PC-9 (cell line): Measurements from ENCODE around the gene GATC. TPM values are rescaled to one million over a fixed set of nuclear protein-coding genes. Genes with fewer than 3 reads are reported as not detected.

ENCODE experiments used
- BruUV-seq: library from RNA; stranded (reverse); fragments of 400-500 nt; replicated peaks from 2 replicates; lab custom pipeline; 2021; lab: Mats Ljungman, UMichigan
- CTCF ChIA-PET: fragments of 300-600 bp; sonication (Branson Sonifier 250); formaldehyde crosslinking; loops from one replicate; lab custom pipeline; 2022; ENCODE audit warnings: antibody characterized with exemption; lab: Charles Lee
- POLR2A ChIA-PET: fragments of 300-600 bp; sonication (Branson Sonifier 250); formaldehyde crosslinking; loops from one replicate; lab custom pipeline; 2022; ENCODE audit warnings: antibody characterized with exemption; ENCODE audit not compliant: unreplicated experiment; lab: Charles Lee
- DNase-seq, 2 experiments: peaks; one replicate each; pipeline versions ENCODE4 v3.0.0 to v3.0.0-alpha.2; 2015 to 2022; ENCODE audit warnings: mixed read lengths in 1 of 2
- H2AFZ ChIP-seq: fragments of 200-600 bp; sonication (generic); 2 replicates; pipeline ENCODE4 v1.8.1; 2017; ENCODE audit warnings: antibody characterized with exemption
- H3F3A ChIP-seq: fragments of 200-600 bp; sonication (generic); 2 replicates; pipeline ENCODE4 v1.8.1; 2017; ENCODE audit warnings: antibody characterized with exemption, mild to moderate bottlenecking, low read depth; ENCODE audit not compliant: insufficient read depth
- H3K27ac ChIP-seq: fragments of 200-600 bp; sonication (generic); 2 replicates; pipeline ENCODE4 v1.6.1; 2016; ENCODE audit warnings: mixed run types
- H3K27me3 ChIP-seq: fragments of 200-600 bp; sonication (generic); 2 replicates; pipeline ENCODE4 v1.6.1; 2016; ENCODE audit warnings: low read depth, mixed run types; ENCODE audit not compliant: insufficient read depth
- H3K36me3 ChIP-seq: fragments of 200-600 bp; sonication (generic); 2 replicates; pipeline ENCODE4 v1.6.1; 2016; ENCODE audit warnings: low read depth, mixed run types
- H3K4me1 ChIP-seq: fragments of 200-600 bp; sonication (generic); replicated peaks from 2 replicates; pipeline ENCODE4 v1.6.1; 2016; ENCODE audit warnings: mixed run types; ENCODE audit not compliant: insufficient read depth
- H3K4me2 ChIP-seq: fragments of 200-600 bp; sonication (generic); 2 replicates; pipeline ENCODE4 v1.6.1; 2017; ENCODE audit warnings: mixed run types
- H3K4me3 ChIP-seq: fragments of 200-600 bp; sonication (generic); 2 replicates; pipeline ENCODE4 v1.6.1; 2016; ENCODE audit warnings: mixed run types
- H3K79me2 ChIP-seq: fragments of 200-600 bp; sonication (generic); 2 replicates; pipeline ENCODE4 v1.6.1; 2017; ENCODE audit warnings: low read depth, mixed run types
- H3K9me2 ChIP-seq: fragments of 200-600 bp; sonication (generic); 2 replicates; pipeline ENCODE4 v1.8.1; 2017; ENCODE audit warnings: mild to moderate bottlenecking; ENCODE audit not compliant: insufficient read depth
- H3K9me3 ChIP-seq: fragments of 200-600 bp; sonication (generic); 2 replicates; pipeline ENCODE4 v1.8.1; 2016; ENCODE audit warnings: low read depth; ENCODE audit not compliant: insufficient read depth
- H4K20me1 ChIP-seq: fragments of 200-600 bp; sonication (generic); 2 replicates; pipeline ENCODE4 v1.8.1; 2017; ENCODE audit not compliant: insufficient read depth
- EZH2 ChIP-seq: fragments of 200-600 bp; sonication (generic); IDR thresholded peaks from 2 replicates; pipeline ENCODE4 v1.8.0; 2017; ENCODE audit warnings: antibody characterized with exemption, low read depth
- intact Hi-C: fragments of 100-400 bp; cut with micrococcal nuclease; formaldehyde crosslinking; loops from one replicate; pipeline ENCODE4 v1.10.0; 2022; ENCODE audit not compliant: unreplicated experiment
- total RNA-seq: library from RNA; stranded (reverse); gene quantifications from 2 replicates; pipeline ENCODE4 v1.2.3, GENCODE V29; 2021
- TF ChIP-seq, protein P1 (sequence below): fragments of 200-600 bp; sonication (generic); conservative IDR thresholded peaks from 2 replicates; pipeline ENCODE4 v1.6.1; 2017; ENCODE audit warnings: mixed run types, antibody characterized with exemption, mild to moderate bottlenecking, moderate library complexity

GATC gene
- total RNA-seq, 1 experiment from 2014 or later = 24.3 TPM

DNA sequence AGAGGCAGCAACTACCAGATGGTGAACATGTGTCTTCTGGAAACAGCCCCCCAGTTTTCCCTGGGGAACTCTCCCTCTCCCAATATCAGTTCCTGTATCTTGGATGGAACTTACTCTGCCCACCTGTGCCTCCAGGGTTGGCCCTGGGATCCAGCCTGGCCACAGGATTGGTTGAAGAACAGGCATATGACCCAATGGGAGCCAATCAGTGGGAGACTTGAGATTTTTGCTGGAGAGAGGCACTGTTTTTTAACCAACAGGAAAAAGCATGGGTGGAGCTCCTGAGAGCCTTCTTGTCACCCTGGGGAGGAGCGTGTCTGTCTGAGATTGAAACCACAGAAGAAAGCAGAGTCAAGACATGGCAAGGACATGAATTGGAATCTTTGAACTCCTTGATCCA, 42.0 kb upstream of the GATC start:
- Histone ChIP-seq H3K4me3 (no peak overlapping the region), H3K36me3 (no peaks in the 10 kb centered on the region), H2AFZ (no peak overlapping the region), H3K9me2 (no peaks in the 10 kb centered on the region), H3K4me2 (no peak overlapping the region), H3K79me2 (no peaks in the 10 kb centered on the region), H3K27me3 (no peaks in the 10 kb centered on the region), H3K9me3 (no peaks in the 10 kb centered on the region), H3K27ac (no peak overlapping the region), H3K4me1 (0 out of 2 replicates have a peak, but pooled peaks cover 3% of the 10 kb centered on the region), H4K20me1 (no peaks in the 10 kb centered on the region), H3F3A (no peaks in the 10 kb centered on the region)
- no TSS peak for BruUV-seq
- POLR2A ChIA-PET = no interaction called here
- no peak for TF ChIP-seq EZH2
- CTCF ChIA-PET = no interaction called here
- intact Hi-C loops = no loop called here
- no peak for DNase-seq

DNA sequence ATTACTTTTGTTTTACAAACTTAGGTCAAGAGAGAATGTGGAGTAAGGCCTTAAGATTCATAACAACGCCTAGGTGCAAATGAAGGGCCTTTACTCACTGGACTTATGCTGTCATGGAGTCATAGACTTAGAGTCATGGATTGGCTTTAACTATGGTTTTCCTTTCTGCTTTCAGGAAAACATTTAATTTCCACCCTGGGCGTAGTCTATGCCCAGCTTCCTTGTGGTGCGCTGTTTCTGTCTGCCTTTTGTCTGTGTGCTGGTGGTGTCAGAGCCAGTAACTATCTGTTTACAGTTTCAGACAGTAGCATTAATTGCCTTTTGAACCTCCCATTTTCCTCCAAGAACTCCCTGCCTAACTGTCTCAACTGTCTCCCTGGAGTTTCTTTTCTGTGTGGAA, 40.2 kb upstream of the GATC start:
- Histone ChIP-seq H3K36me3 (no peaks in the 10 kb centered on the region), H3F3A (no peaks in the 10 kb centered on the region), H3K4me2 (no peak overlapping the region), H3K9me3 (no peaks in the 10 kb centered on the region), H3K4me3 (no peak overlapping the region), H3K27me3 (no peaks in the 10 kb centered on the region), H3K27ac (no peak overlapping the region), H3K4me1 (no peaks in the 10 kb centered on the region), H3K9me2 (no peaks in the 10 kb centered on the region), H2AFZ (no peak overlapping the region), H4K20me1 (no peaks in the 10 kb centered on the region), H3K79me2 (no peaks in the 10 kb centered on the region)
- DNase-seq = no peak
- TF ChIP-seq EZH2 = no peak
- TF ChIP-seq, protein P1, sequence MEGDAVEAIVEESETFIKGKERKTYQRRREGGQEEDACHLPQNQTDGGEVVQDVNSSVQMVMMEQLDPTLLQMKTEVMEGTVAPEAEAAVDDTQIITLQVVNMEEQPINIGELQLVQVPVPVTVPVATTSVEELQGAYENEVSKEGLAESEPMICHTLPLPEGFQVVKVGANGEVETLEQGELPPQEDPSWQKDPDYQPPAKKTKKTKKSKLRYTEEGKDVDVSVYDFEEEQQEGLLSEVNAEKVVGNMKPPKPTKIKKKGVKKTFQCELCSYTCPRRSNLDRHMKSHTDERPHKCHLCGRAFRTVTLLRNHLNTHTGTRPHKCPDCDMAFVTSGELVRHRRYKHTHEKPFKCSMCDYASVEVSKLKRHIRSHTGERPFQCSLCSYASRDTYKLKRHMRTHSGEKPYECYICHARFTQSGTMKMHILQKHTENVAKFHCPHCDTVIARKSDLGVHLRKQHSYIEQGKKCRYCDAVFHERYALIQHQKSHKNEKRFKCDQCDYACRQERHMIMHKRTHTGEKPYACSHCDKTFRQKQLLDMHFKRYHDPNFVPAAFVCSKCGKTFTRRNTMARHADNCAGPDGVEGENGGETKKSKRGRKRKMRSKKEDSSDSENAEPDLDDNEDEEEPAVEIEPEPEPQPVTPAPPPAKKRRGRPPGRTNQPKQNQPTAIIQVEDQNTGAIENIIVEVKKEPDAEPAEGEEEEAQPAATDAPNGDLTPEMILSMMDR = no peak
- no TSS peak for BruUV-seq
- CTCF ChIA-PET = no interaction called here
- POLR2A ChIA-PET = no interaction called here
- intact Hi-C loops = no loop called here

DNA sequence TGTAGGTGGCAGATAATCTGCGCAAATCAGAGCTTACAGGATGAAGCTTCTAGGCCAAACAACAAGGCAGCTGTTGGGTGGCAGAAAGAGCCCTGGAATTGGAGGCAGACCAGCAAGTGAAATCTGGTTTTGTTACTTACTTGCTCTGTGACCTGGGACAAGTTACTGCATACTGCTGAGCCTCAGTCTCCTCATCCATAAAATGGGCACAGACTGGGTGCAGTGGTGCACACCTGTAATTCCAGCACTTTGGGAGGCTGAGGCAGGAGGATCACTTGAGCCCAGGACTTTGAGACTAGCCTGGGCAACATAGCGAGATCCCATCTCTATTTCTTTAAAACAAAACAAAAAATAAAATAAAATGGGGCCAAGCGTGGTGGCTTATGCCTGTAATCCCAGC, 39.7 kb upstream of the GATC start:
- CTCF ChIA-PET = interaction anchor here (0.6 kb wide), 1 partner anchor 23 kb away, joined by 3 read pairs; no protein-coding TSS in a partner anchor
- no peak overlapping the region for H2AFZ ChIP-seq
- no peaks in the 10 kb centered on the region for H3K9me3 ChIP-seq
- H3K27ac ChIP-seq = no peak overlapping the region
- H3K9me2 ChIP-seq = no peaks in the 10 kb centered on the region
- H3K79me2 ChIP-seq = no peaks in the 10 kb centered on the region
- H3K36me3 ChIP-seq = no peaks in the 10 kb centered on the region
- H3K4me2 ChIP-seq = no peak overlapping the region
- POLR2A ChIA-PET = no interaction called here
- H3K4me1 ChIP-seq = no peaks in the 10 kb centered on the region
- no peak overlapping the region for H3K4me3 ChIP-seq
- no peak for DNase-seq
- no peaks in the 10 kb centered on the region for H4K20me1 ChIP-seq
- no peak for TF ChIP-seq EZH2
- TF ChIP-seq, protein P1 = no peak
- intact Hi-C loops = no loop called here
- H3F3A ChIP-seq = no peaks in the 10 kb centered on the region
- H3K27me3 ChIP-seq = no peaks in the 10 kb centered on the region
- no TSS peak for BruUV-seq

DNA sequence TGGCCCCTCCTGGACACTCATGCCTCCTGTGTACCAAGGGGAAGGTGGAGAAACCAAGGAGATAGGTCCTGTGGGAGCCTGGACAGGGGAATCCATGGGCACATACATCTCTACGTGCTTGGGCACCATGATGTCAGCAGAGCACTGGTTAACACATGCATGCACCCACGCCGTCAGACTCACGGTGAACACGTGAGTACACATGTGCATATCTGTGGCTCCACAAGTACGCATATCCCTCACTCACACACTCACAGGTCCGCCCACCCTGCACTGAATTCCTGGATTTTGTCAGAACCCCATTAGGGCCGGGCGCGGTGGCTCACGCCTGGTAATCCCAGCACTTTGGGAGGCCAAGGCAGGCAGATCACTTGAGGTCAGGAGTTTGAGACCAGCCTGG, 37.5 kb upstream of the GATC start:
- CTCF ChIA-PET = no interaction called here

More for the DNA sequence above, 37.5 kb upstream of the GATC start:
- no peak overlapping the region for H3K4me3 ChIP-seq
- no peak overlapping the region for H3K27ac ChIP-seq
- H4K20me1 ChIP-seq = no peaks in the 10 kb centered on the region
- H3F3A ChIP-seq = no peaks in the 10 kb centered on the region
- no peak overlapping the region for H2AFZ ChIP-seq
- H3K79me2 ChIP-seq = no peaks in the 10 kb centered on the region
- no peaks in the 10 kb centered on the region for H3K9me3 ChIP-seq
- intact Hi-C loops = no loop called here
- no peaks in the 10 kb centered on the region for H3K4me1 ChIP-seq
- BruUV-seq = no TSS peak
- H3K36me3 ChIP-seq = no peaks in the 10 kb centered on the region
- TF ChIP-seq, protein P1 = no peak
- TF ChIP-seq EZH2 = no peak
- H3K4me2 ChIP-seq = no peak overlapping the region
- no peak for DNase-seq
- no peaks in the 10 kb centered on the region for H3K9me2 ChIP-seq
- H3K27me3 ChIP-seq = no peaks in the 10 kb centered on the region
- POLR2A ChIA-PET = no interaction called here
